Sigmoid colon (tissue), 4 donors: ENCODE data around the gene RNASE2.

Source experiments
- EP300 ChIP-seq, 4 donors: sonication (generic); formaldehyde crosslinking; IDR thresholded peaks; one replicate each; pipeline ENCODE4 v1.6.1; 2017; ENCODE audit warnings: antibody characterized with exemption in 4 of 4
- POLR2A ChIP-seq, 2 donors: fragments of 450-650 bp; IDR thresholded peaks; one replicate each; pipeline ENCODE4 v1.6.1; 2016; ENCODE audit warnings: antibody characterized with exemption in 2 of 2, mild to moderate bottlenecking in 2 of 2, moderate library complexity in 2 of 2
- POLR2AphosphoS5 ChIP-seq, 4 donors: sonication (generic); formaldehyde crosslinking; IDR thresholded peaks; one replicate each; pipeline ENCODE4 v1.6.1; 2017; ENCODE audit warnings: antibody characterized with exemption in 4 of 4

DNA sequence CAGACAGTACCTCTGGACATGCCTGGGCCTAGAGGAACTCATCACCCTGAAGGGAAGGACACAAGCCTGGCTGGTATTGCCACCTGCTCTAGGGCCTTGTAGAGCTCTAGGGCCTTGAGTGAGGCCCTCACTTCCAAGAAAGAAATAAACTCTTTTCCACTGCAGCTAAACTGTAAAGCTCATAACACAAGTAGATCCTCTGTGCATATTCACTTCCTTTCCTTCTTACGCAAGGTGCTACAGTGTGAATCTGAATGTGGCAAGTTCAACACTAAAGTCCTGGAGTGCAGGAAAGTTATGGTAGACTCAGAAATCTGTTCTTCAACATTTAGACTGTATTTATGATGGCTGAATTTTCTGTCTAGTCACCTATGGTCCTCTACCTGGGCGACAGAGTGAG is 49.6 kb upstream of the RNASE2 start:
- TF ChIP-seq EP300 (IDR thresholded peaks at IDR 0.05) (no peak), POLR2A (IDR thresholded peaks at IDR 0.05) (no peak), POLR2AphosphoS5 (IDR thresholded peaks at IDR 0.05) (no peak)
